ENCODE measurements around the gene MMP24.
"Not testable (repeated sequence)": the region's sequence is repeated elsewhere in the genome, so short reads cannot be mapped to it uniquely, and the experiment has no call there.

MMP24 gene

DNA sequence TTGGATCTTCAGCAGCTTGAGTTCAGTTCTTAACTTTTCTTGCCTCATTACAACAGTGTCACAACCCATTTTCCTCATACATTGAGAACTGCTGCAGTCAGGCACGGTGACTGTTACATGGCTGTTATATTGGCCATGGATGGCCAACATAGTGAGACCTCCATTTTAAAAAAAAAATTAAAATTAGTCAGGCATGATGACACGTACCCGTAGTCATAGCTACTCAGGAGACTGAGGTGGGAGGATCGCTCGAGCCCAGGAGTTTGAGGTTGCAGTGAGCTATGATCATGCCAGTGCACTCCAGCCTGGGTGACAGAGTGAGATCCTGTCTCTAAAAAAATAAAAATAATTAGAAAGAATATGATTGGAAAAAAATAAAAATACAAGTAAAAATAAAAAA lies 9.9 kb upstream of the MMP24 start:
- DNase-seq (ENCODE audit: low spot score), result no peak

DNA sequence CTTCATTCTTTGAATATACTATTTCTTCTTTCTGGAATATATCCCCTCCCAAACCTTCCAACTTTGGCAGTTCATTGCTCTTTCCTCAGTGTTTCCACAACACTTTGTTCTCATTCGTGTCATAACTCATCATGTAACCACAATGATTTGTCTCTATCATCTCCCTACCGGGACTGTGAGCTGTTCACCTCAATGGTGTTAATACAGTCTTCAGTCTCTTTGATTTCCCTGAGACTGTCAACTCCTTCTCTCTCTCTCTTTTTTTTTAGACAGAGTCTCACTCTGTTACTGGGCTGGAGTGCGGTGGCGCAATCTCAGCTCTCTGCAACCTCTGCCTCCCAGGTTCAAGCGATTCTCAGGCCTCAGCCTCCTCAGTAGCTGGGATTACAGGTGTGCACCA lies 2.5 kb upstream of the MMP24 start:
- no peak for DNase-seq (ENCODE audit: low spot score)

DNA sequence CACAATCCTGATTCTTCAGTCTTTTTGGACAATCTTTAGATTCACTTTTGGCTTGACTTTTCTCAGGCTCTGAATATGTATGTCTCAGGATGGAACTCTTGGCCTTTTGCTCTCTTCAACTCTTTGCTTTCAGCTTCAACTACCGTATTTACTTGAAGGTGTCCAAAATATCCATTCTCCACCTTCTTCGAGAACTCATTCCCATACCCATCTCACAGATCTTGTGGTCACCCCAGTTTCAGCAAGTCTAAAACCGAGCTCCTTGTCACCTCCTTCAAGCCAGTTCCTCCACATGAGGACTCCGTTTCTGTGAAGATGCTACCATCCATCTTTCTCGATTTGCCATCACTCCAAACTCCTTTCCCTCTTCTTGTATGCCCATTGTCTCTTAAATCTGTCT lies 2.0 kb upstream of the MMP24 start:
- no peak for DNase-seq (ENCODE audit: low spot score)

DNA sequence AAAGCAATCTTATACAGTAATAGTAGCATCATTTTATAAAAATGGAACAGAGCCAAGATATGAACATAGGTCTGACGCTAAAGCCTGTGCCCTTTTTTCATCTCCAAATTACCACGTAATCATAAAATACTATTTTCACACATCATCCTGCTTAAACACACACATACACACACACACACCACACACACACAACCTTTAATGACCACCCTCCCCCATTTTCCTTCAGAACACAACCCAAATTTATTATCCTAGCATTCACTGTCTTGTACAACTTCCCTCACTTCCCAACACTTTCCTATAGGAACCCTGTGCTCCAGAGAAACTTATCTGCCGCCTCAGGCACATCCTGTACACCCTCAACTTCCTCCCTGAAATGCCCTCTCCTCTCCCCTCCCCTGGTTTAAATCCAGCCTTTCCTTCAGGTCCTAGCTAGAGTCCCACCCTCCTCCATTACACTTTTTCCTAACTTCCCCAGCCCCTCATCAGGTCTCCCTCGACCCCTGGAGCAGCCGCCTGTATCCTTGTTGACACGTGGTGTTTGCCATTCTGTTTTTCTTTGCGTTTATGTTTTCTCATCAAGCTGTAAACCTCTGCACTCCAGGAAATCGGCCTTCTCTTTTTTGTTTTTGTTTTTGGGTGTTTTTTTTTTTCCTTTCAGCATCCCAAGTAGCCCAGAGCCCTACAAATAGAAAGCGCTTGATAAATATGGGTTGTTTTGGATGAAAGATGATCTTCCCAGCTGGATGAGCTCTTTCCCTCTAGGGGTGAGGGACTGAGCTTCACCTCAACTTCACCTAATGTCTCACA lies 968 bp upstream of the MMP24 start:
- no peak for DNase-seq (ENCODE audit: low spot score)

GRCh38 chr20:35226884-35227681 lies 593 bp downstream of the MMP24 start:
- no peak for DNase-seq (ENCODE audit: low spot score)

- no peak for DNase-seq (ENCODE audit: low spot score)
Measured at GRCh38 chr20:35232575-35232974, 6.1 kb downstream of the MMP24 start.

DNA sequence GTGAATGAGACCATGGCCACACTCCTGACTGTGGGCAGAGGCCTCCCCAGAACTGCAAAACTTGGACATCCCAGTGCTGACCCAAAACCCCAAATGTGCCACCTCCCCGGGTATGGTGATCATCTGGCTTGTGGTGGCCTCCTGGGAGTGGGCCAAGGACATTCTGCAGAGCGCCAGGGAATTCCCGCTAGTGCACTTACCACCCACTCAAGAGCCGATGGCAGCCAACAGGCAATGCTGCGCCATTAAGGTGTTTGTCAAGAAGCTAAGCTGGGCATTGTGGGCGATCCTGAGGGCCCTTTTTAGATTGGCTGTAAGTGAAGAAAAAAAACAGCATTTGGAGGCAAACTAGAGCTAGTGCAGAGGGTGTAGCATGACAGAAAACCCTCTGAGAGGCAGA lies 9.4 kb downstream of the MMP24 start:
- DNase-seq (ENCODE audit: low spot score), result no peak

DNA sequence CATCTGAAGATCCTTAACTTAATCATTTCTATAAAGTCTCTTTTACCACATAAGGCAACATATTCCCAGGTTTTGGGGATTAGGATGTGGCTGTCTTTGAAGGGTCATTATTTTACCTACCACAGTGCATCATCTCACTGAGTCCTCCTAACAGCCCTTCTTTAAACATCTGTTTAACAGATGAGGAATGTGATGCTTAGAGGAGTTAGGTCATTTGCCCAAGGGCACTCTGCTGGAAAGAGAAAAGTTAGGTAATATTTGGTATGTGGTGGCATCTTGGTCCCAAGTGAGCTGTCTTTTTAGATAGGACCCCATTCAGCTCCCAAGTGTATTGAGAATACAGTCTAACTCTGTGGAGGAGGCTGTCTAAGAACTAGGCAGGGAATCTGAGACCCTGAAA lies 11.0 kb downstream of the MMP24 start:
- no peak for DNase-seq (ENCODE audit: low spot score)

DNA sequence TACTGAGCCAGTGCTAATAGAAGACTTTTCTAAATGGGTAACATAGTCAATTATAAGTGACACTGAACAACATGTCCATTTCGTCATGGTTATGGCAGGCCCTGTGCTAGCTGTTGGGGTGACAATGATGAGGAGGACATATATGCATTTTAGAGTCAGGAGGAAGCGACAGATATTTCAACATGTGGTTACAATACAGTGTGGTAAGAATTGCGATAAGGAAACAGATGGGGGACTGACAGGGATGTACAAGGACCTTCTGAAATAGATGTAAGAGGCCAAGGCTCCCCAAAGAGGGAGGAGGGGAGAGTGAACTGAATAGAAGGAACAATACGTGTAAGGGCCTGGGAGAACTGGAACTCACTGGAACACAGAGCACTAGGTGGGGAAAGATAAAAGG lies 11.7 kb downstream of the MMP24 start:
- no peak for DNase-seq (ENCODE audit: low spot score)

DNA sequence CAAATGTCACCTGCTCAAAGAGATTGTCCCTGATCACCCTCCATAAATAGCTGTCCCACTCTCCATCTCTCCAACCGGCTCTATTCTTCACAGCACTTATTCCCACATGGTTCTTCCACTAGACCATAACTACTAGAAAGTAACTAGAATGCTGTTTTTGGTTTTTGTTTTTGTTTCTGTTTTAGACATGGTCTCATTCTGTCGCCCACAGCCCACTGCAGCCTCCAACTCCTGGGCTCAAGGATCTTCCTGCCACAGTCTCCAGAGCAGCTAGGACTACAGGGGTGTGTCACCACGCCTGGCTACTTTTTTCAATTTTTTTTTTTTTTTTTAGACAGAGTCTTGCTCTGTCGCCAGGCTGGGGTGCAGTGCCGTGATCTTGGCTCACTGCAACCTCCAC lies 12.2 kb downstream of the MMP24 start:
- DNase-seq (ENCODE audit: low spot score), result no peak

- no peak for DNase-seq (ENCODE audit: low spot score)
Measured at GRCh38 chr20:35240083-35240810, 13.8 kb downstream of the MMP24 start.

- no peak for DNase-seq (ENCODE audit: low spot score)
Measured at GRCh38 chr20:35240811-35241293, 14.4 kb downstream of the MMP24 start.

GRCh38 chr20:35243317-35243716 lies 16.8 kb downstream of the MMP24 start:
- no peak for DNase-seq (ENCODE audit: low spot score)

GRCh38 chr20:35243986-35244385 lies 17.5 kb downstream of the MMP24 start:
- DNase-seq (ENCODE audit: low spot score), result no peak

- no peak for DNase-seq (ENCODE audit: low spot score)
Measured at GRCh38 chr20:35246723-35247122, 20.2 kb downstream of the MMP24 start.

- no peak for DNase-seq (ENCODE audit: low spot score)
Measured at GRCh38 chr20:35248641-35249475, 22.4 kb downstream of the MMP24 start.

DNA sequence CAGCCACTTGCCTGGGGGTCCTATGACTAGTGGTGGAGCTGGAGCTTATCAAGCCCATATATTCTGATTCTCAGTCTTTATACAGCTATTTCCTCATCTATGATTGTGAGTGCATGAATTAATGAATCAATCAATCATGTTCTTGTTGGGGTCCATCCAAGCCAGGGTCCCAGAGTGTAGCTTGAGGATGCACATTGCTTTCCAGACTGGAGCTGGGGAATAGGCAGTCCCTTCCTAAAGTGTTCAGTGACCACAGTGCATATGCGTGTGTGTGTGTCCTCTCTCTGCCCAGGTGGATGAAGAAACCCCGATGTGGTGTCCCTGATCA lies 25.1 kb downstream of the MMP24 start:
- no peak for DNase-seq (ENCODE audit: low spot score)

GRCh38 chr20:35252037-35252461 lies 25.6 kb downstream of the MMP24 start:
- peak; percentile 39 for DNase-seq (ENCODE audit: low spot score)

DNA sequence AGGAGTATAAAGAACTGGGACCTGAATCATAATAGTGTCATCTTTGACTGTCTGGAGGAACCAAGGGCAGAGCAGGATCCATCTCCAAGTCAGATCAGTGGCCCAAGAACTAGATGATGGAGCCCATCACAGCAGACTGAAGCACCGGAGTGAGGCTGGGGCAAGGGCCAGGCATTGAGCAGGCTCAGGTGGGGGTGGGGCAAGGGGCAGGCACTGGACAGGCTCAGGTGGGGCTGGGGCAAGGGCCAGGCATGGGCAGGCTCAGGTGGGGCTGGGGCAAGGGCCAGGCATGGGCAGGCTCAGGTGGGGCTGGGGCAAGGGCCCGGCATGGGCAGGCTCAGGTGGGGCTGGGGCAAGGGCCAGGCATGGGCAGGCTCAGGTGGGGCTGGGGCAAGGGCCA lies 26.1 kb downstream of the MMP24 start:
- DNase-seq (ENCODE audit: low spot score), result not testable (repeated sequence)

DNA sequence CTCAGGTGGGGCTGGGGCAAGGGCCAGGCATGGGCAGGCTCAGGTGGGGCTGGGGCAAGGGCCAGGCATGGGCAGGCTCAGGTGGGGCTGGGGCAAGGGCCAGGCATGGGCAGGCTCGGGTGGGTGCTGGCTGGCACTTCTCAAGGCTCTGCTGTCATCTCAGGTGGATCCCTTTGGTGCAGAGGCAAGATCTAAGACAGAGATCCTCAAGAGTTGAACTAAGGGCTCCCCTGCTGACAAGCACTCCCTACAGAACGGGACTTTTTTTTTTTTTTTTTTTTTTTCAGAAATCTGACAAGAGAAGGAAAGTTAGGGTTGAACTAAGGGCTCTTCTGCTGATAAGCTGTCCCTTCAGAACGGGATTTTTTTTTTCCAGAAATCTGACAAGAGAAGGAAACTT lies 26.5 kb downstream of the MMP24 start:
- DNase-seq (ENCODE audit: low spot score), result no peak

DNA sequence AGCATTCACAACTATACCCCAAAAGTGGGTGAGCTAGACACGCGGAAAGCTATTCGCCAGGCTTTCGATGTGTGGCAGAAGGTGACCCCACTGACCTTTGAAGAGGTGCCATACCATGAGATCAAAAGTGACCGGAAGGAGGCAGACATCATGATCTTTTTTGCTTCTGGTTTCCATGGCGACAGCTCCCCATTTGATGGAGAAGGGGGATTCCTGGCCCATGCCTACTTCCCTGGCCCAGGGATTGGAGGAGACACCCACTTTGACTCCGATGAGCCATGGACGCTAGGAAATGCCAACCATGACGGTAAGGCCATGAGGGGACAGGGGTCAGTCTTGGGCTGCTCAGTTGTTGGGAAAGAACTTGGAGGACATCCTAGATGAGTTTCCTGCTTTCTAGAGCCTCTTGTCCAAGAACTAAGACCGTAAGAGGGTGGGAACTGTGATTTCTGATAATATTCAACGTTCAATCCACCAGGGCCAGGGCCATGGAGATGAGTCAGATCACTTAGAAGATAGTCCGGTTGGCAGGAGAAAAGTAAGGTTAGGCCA lies 28.0 kb downstream of the MMP24 start:
- no peak for DNase-seq (ENCODE audit: low spot score)
